ENCODE data around the gene TLR4. TPM values are rescaled to one million over a fixed set of nuclear protein-coding genes. Genes with fewer than 3 reads are reported as not detected.

TLR4 gene
- total RNA-seq, 2 donors from 2014 or later = not detected

DNA sequence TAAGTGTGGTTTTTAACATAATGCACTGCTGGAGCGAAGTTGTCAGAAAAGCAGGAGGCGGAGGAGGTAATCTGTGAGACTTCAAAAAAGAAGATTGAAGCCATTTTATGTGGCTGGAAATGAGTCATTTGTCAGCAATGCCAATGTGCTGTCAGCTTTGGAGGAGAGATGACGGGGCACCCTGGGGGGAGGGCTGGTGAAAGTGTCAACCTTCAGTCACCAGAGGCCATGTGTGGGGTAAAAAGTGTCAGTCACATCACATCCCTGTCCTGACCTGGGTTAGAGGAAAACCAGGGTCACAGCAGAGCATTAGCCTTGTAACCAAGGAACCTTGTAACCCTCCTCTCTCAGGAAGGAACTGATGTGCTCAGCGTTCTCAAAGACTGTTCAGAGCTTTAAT is 59.1 kb downstream of the TLR4 start:
- peak in 1 of 2 donors; percentile 26 for ATAC-seq
- no peaks in the 10 kb centered on the region for H3K36me3 Mint-ChIP-seq

DNA sequence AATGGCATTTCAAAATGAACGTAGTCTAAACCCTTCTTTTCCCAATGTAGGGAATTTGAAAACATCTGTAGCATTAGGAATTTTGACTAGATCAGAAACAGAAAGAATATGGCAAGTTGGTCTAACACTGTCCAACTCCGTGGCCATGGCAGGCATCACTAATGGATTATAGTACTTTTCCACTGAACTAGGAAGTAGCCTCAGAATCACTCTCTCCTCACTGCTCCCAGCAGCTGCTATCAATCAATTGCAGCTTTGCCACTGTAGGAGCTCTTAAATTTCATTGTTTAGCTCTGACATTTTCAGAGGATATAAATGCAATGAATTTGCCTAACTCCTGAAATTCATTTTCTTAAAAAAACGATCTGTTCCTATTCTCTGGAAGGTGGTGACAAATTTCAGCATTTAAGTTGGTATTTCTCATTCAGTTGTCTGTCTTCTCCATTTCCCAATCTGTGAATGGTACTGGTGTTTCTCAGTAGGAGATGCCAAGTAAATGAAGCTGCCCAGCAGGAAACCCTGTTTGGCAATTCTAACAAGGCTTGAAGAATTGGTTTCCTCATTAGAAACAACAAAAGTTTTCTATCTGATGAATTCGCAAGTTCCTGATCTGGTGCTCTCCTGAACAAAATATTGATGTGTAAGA is 64.7 kb downstream of the TLR4 start:
- DNase-seq (ENCODE audit: low spot score in 2 of 2) (no peak), ATAC-seq (no peak)
- no peaks in the 10 kb centered on the region for H3K36me3 Mint-ChIP-seq
- no peaks in the 10 kb centered on the region for H3K9me3 Mint-ChIP-seq
- no peak overlapping the region for H3K27ac Mint-ChIP-seq

More for the DNA sequence above, 59.1 kb downstream of the TLR4 start:
- DNase-seq (ENCODE audit: low spot score in 2 of 2) = no peak
- no peaks in the 10 kb centered on the region for H3K9me3 Mint-ChIP-seq
- H3K27ac Mint-ChIP-seq = no peak overlapping the region

DNA sequence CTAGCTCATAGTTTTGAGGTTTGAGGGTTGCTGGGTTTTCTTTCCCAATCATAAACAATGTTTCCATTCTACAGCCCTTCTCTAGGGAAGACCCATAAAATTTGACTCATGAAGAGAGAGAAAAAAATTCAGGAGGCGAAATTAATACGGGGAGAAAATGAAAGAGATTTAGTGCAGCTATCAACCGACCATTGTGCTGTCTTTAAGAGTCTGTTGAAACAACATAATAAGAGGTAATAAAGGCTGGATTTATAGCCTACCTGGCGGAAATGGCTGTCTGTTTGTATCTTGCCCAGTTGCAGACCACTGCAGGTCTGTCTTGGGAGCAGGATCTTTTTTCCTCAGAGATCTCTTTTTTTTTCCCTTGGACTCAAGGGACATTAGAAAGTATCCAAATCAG is 66.9 kb downstream of the TLR4 start:
- Mint-ChIP-seq H3K27ac (no peak overlapping the region), H3K36me3 (no peaks in the 10 kb centered on the region), H3K9me3 (no peaks in the 10 kb centered on the region)
- ATAC-seq (no peak), DNase-seq (ENCODE audit: low spot score in 2 of 2) (no peak)

DNA sequence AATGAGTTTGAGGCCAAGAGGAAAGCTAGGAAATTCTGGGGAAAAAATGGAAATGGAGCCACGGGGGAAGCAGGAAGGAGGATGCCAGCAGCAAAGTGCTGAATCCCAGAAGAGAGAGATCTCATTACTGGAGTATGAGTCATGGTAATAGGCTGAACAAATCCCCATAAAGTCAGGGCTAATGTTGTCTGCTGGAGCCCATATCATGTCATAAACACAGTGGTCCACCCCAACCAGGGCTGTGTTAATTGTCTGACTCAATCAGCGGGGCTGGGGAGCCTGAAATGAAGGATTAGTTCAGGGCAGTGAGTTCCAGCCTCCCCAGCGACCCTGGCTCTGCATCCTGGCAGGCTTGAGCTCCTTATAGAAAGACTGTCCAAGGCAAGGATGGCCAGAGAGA is 68.8 kb downstream of the TLR4 start:
- Mint-ChIP-seq H3K9me3 (no peaks in the 10 kb centered on the region), H3K27ac (no peak overlapping the region), H3K36me3 (no peaks in the 10 kb centered on the region)
- ATAC-seq = no peak
- no peak for DNase-seq (ENCODE audit: low spot score in 2 of 2)

Data from activated naive CD4-positive, alpha-beta T cell treated with anti-CD3 and anti-CD28 coated beads, Interleukin-2, amount 50 U/mL, for 72 hours (primary cell).